Measurements from ENCODE around the gene RAB17.

DNA sequence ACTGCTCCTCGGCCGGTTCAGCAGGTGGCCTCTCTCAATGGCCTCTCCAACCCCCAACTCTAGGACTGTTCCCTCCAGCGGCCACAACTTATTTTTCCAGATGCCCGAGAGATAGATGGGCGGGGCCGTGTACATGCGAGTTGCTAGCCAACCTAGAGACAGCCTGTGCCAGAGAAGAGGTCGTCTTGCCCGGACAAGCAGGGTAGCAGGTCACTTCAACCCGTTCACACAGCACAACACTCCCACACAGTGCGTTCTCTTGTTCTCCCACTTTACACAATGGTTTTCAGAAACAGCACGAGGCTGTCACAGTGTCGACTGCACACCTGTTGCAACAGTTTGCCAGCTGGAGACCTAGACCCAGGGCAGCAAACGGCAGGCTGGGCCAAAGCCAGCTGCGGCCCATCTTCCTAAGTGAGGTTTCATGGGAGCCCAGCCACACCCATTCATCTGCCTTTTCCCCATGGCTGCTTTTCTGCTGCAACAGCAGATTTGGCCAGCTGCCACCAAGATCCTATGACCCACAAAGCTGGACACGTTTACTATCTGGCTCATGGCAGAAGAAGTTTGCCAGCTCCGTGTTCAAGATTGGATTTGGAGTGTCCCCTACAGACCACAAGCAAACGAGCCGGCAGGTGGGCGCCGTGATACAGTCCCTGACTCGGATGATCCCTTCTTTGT, 31.4 kb downstream of the RAB17 start:
- TF ChIP-seq, protein P1, sequence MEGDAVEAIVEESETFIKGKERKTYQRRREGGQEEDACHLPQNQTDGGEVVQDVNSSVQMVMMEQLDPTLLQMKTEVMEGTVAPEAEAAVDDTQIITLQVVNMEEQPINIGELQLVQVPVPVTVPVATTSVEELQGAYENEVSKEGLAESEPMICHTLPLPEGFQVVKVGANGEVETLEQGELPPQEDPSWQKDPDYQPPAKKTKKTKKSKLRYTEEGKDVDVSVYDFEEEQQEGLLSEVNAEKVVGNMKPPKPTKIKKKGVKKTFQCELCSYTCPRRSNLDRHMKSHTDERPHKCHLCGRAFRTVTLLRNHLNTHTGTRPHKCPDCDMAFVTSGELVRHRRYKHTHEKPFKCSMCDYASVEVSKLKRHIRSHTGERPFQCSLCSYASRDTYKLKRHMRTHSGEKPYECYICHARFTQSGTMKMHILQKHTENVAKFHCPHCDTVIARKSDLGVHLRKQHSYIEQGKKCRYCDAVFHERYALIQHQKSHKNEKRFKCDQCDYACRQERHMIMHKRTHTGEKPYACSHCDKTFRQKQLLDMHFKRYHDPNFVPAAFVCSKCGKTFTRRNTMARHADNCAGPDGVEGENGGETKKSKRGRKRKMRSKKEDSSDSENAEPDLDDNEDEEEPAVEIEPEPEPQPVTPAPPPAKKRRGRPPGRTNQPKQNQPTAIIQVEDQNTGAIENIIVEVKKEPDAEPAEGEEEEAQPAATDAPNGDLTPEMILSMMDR (IDR thresholded peaks at IDR 0.05; ENCODE audit: low read depth, low read length), result no peak
- no peak for TF ChIP-seq POLR2A (IDR thresholded peaks at IDR 0.05; ENCODE audit: extremely low read depth, insufficient read length)
